Measurements from ENCODE around the gene DTX3. TPM values are rescaled to one million over a fixed set of nuclear protein-coding genes. Genes with fewer than 3 reads are reported as not detected.

Gene DTX3
- total and polyA plus RNA-seq, 7 experiments from 2014 or later = 5.3 to 42.5 (median 25.5) TPM

GRCh38 chr12:57603815-57604453, 690 bp upstream of the DTX3 start:
- no peaks in the 10 kb centered on the region for H3K9me3 Mint-ChIP-seq
- no peaks in the 10 kb centered on the region for H3K27me3 ChIP-seq (ENCODE audit: control insufficient read depth in 2 of 2, insufficient read depth in 2 of 2, low read length in 2 of 2)
- peaks cover 4 to 37% (median 5%) of the 10 kb centered on the region in 3 experiments for H3K36me3 ChIP-seq (ENCODE audit: control insufficient read depth in 2 of 3, insufficient read depth in 3 of 3, low read length in 3 of 3)
- DNase-seq (no peak), ATAC-seq (no peak)
- peaks cover 6 to 45% (median 19%) of the 10 kb centered on the region in 5 donors for H3K36me3 Mint-ChIP-seq
- H3K4me1 Mint-ChIP-seq = peaks cover 20 to 40% (median 32%) of the 10 kb centered on the region in 7 donors
- peaks cover 19 to 20% of the 10 kb centered on the region in 2 donors for H3K4me1 ChIP-seq (ENCODE audit: control insufficient read depth in 2 of 2, insufficient read depth in 2 of 2, low read length in 2 of 2)
- intact Hi-C loops (cut with micrococcal nuclease) = loop anchor here (1.0 to 2.0 kb wide), 2 partner anchors 13 kb away; partner anchors contain the start of gene PIP4K2C (in 2 of the 2)
- ChIA-PET CTCF (interaction anchor here (0.5 to 1.2 kb wide), 2 partner anchors 20 to 481 kb away, joined by 3 read pairs; no protein-coding TSS in a partner anchor), POLR2A (interaction anchor here (0.6 to 1.7 kb wide), 4 partner anchors 11 to 683 kb away, joined by 3 to 4 read pairs (median 3); partner anchors contain the start of gene PIP4K2C)
- H3K4me3 Mint-ChIP-seq = peak overlapping the region; percentile 81 to 91 (median 86)
- peak overlapping the region; percentile 70 for H3K27ac ChIP-seq (ENCODE audit: low read depth, low read length)
- H3K9me3 ChIP-seq (ENCODE audit: control insufficient read depth in 2 of 3, low read length in 3 of 3) = no peaks in the 10 kb centered on the region
- H3K27ac Mint-ChIP-seq = peak overlapping the region; percentile 84 to 93 (median 86)
- H3K4me3 ChIP-seq (ENCODE audit: low read length) = peak overlapping the region; percentile 71
- no peaks in the 10 kb centered on the region for H3K27me3 Mint-ChIP-seq

- H3K36me3 ChIP-seq (ENCODE audit: control insufficient read depth in 2 of 3, insufficient read depth in 3 of 3, low read length in 3 of 3) = peaks cover 0 to 25% (median 0%) of the 10 kb centered on the region in 3 experiments
- H3K4me1 ChIP-seq (ENCODE audit: control insufficient read depth in 2 of 2, insufficient read depth in 2 of 2, low read length in 2 of 2) = peaks cover 19 to 20% of the 10 kb centered on the region in 2 donors
- DNase-seq (no peak), ATAC-seq (peak; percentile 54)
- Mint-ChIP-seq H3K27ac (peak overlapping the region; percentile 49 to 93 (median 86)), H3K9me3 (no peaks in the 10 kb centered on the region), H3K4me3 (peak overlapping the region; percentile 81 to 91 (median 86)), H3K4me1 (peaks cover 20 to 41% (median 33%) of the 10 kb centered on the region in 7 donors), H3K27me3 (peaks cover 0 to 4% (median under 1%) of the 10 kb centered on the region in 5 donors), H3K36me3 (peaks cover 3 to 38% (median 18%) of the 10 kb centered on the region in 5 donors)
- intact Hi-C loops (cut with micrococcal nuclease) = loop anchor here (1.0 to 2.0 kb wide), 2 partner anchors 14 kb away; partner anchors contain the start of gene PIP4K2C (in 2 of the 2)
- ChIA-PET POLR2A (interaction anchor here (1.2 to 1.8 kb wide), 6 partner anchors 12 to 145 kb away, joined by 3 to 4 read pairs (median 3); no protein-coding TSS in a partner anchor), CTCF (interaction anchor here (0.6 to 2.0 kb wide), 3 partner anchors 15 to 67 kb away, joined by 3 to 11 read pairs (median 8); no protein-coding TSS in a partner anchor)
- no peaks in the 10 kb centered on the region for H3K27me3 ChIP-seq (ENCODE audit: control insufficient read depth in 2 of 2, insufficient read depth in 2 of 2, low read length in 2 of 2)
- H3K9me3 ChIP-seq (ENCODE audit: control insufficient read depth in 2 of 3, low read length in 3 of 3) = no peaks in the 10 kb centered on the region
- peak overlapping the region; percentile 71 for H3K4me3 ChIP-seq (ENCODE audit: low read length)
- peak overlapping the region; percentile 70 for H3K27ac ChIP-seq (ENCODE audit: low read depth, low read length)
Measured at GRCh38 chr12:57604992-57605810, 577 bp downstream of the DTX3 start.

- ChIA-PET POLR2A (interaction anchor here (0.8 to 1.8 kb wide), 6 partner anchors 9 to 145 kb away, joined by 3 to 4 read pairs (median 3); no protein-coding TSS in a partner anchor), CTCF (interaction anchor here (0.6 to 2.0 kb wide), 3 partner anchors 14 to 36 kb away, joined by 3 to 11 read pairs (median 8); no protein-coding TSS in a partner anchor)
- H3K9me3 ChIP-seq (ENCODE audit: control insufficient read depth in 2 of 3, low read length in 3 of 3) = no peaks in the 10 kb centered on the region
- H3K36me3 Mint-ChIP-seq = peaks cover 0 to 32% (median 18%) of the 10 kb centered on the region in 5 donors
- peak overlapping the region in 3 of 9 donors; percentile 86 to 93 (median 87) for H3K27ac Mint-ChIP-seq
- H3K9me3 Mint-ChIP-seq = no peaks in the 10 kb centered on the region
- peaks cover 20 to 48% (median 39%) of the 10 kb centered on the region in 7 donors for H3K4me1 Mint-ChIP-seq
- H3K4me3 ChIP-seq (ENCODE audit: low read length) = no peak overlapping the region
- H3K27ac ChIP-seq (ENCODE audit: low read depth, low read length) = no peak overlapping the region
- H3K4me1 ChIP-seq (ENCODE audit: control insufficient read depth in 2 of 2, insufficient read depth in 2 of 2, low read length in 2 of 2) = peaks cover 19 to 26% of the 10 kb centered on the region in 2 donors
- DNase-seq (no peak), ATAC-seq (no peak)
- H3K36me3 ChIP-seq (ENCODE audit: control insufficient read depth in 2 of 3, insufficient read depth in 3 of 3, low read length in 3 of 3) = peaks cover 0 to 18% (median 0%) of the 10 kb centered on the region in 3 experiments
- peaks cover 0 to 11% (median 5%) of the 10 kb centered on the region in 5 donors for H3K27me3 Mint-ChIP-seq
- peak overlapping the region; percentile 81 to 91 (median 86) for H3K4me3 Mint-ChIP-seq
- no peaks in the 10 kb centered on the region for H3K27me3 ChIP-seq (ENCODE audit: control insufficient read depth in 2 of 2, insufficient read depth in 2 of 2, low read length in 2 of 2)
- intact Hi-C loops (cut with micrococcal nuclease) = loop anchor here (2.0 kb wide), 2 partner anchors 15 kb away; partner anchors contain the start of gene PIP4K2C (in 1 of the 2)
Measured at GRCh38 chr12:57605811-57606311, 1.2 kb downstream of the DTX3 start.

- Histone ChIP-seq H3K9me3 (ENCODE audit: control insufficient read depth in 2 of 3, low read length in 3 of 3) (no peaks in the 10 kb centered on the region), H3K27ac (ENCODE audit: low read depth, low read length) (no peak overlapping the region), H3K4me1 (ENCODE audit: control insufficient read depth in 2 of 2, insufficient read depth in 2 of 2, low read length in 2 of 2) (peaks cover 19 to 27% of the 10 kb centered on the region in 2 donors), H3K27me3 (ENCODE audit: control insufficient read depth in 2 of 2, insufficient read depth in 2 of 2, low read length in 2 of 2) (no peaks in the 10 kb centered on the region), H3K36me3 (ENCODE audit: control insufficient read depth in 2 of 3, insufficient read depth in 3 of 3, low read length in 3 of 3) (peaks cover 0 to 13% (median 0%) of the 10 kb centered on the region in 3 experiments), H3K4me3 (ENCODE audit: low read length) (no peak overlapping the region)
- Mint-ChIP-seq H3K27ac (peak overlapping the region in 4 of 9 donors; percentile 29 to 87 (median 58)), H3K9me3 (no peaks in the 10 kb centered on the region), H3K4me3 (peak overlapping the region in 7 of 10 donors; percentile 8 to 86 (median 81)), H3K4me1 (peaks cover 20 to 49% (median 39%) of the 10 kb centered on the region in 7 donors), H3K36me3 (peaks cover 0 to 26% (median 14%) of the 10 kb centered on the region in 5 donors), H3K27me3 (peaks cover 0 to 12% (median 5%) of the 10 kb centered on the region in 5 donors)
- intact Hi-C loops (cut with micrococcal nuclease) = loop anchor here in 1 of 2 donors (2.0 kb wide), 1 partner anchor 14 kb away; no protein-coding TSS in a partner anchor
- CTCF ChIA-PET = interaction anchor here (0.6 to 2.0 kb wide), 3 partner anchors 14 to 35 kb away, joined by 3 to 11 read pairs (median 8); no protein-coding TSS in a partner anchor
- DNase-seq = no peak
- POLR2A ChIA-PET = interaction anchor here (0.8 to 1.8 kb wide), 4 partner anchors 10 to 134 kb away, joined by 3 to 4 read pairs (median 3); no protein-coding TSS in a partner anchor
- ATAC-seq = no peak
Measured at GRCh38 chr12:57606399-57606798, 1.8 kb downstream of the DTX3 start.

GRCh38 chr12:57606821-57607220, 2.2 kb downstream of the DTX3 start:
- peak overlapping the region in 1 of 9 donors; percentile 29 for H3K27ac Mint-ChIP-seq
- peaks cover 20 to 51% (median 39%) of the 10 kb centered on the region in 7 donors for H3K4me1 Mint-ChIP-seq

More at GRCh38 chr12:57606821-57607220, 2.2 kb downstream of the DTX3 start:
- Mint-ChIP-seq H3K36me3 (peaks cover 0 to 22% (median 10%) of the 10 kb centered on the region in 5 donors), H3K4me3 (peak overlapping the region in 3 of 10 donors; percentile 8 to 86 (median 59)), H3K27me3 (peaks cover 0 to 13% (median 5%) of the 10 kb centered on the region in 5 donors), H3K9me3 (no peaks in the 10 kb centered on the region)
- intact Hi-C loops (cut with micrococcal nuclease) = loop anchor here in 1 of 2 donors (2.0 kb wide), 1 partner anchor 14 kb away; no protein-coding TSS in a partner anchor
- no peak overlapping the region for H3K27ac ChIP-seq (ENCODE audit: low read depth, low read length)
- no peak overlapping the region for H3K4me3 ChIP-seq (ENCODE audit: low read length)
- DNase-seq (no peak), ATAC-seq (no peak)
- peaks cover 0 to 9% (median 0%) of the 10 kb centered on the region in 3 experiments for H3K36me3 ChIP-seq (ENCODE audit: control insufficient read depth in 2 of 3, insufficient read depth in 3 of 3, low read length in 3 of 3)
- H3K9me3 ChIP-seq (ENCODE audit: control insufficient read depth in 2 of 3, low read length in 3 of 3) = no peaks in the 10 kb centered on the region
- ChIA-PET POLR2A (interaction anchor here (1.8 kb wide), 1 partner anchor 129 kb away, joined by 4 read pairs; no protein-coding TSS in a partner anchor), CTCF (interaction anchor here (0.8 to 1.6 kb wide), 2 partner anchors 22 to 25 kb away, joined by 3 to 11 read pairs; no protein-coding TSS in a partner anchor)
- H3K4me1 ChIP-seq (ENCODE audit: control insufficient read depth in 2 of 2, insufficient read depth in 2 of 2, low read length in 2 of 2) = peaks cover 19 to 27% of the 10 kb centered on the region in 2 donors
- H3K27me3 ChIP-seq (ENCODE audit: control insufficient read depth in 2 of 2, insufficient read depth in 2 of 2, low read length in 2 of 2) = no peaks in the 10 kb centered on the region

All from naive thymus-derived CD4-positive, alpha-beta T cell (primary cell).